Fibroblast of villous mesenchyme (primary cell): ENCODE measurements around the gene ACOXL. TPM values are rescaled to one million over a fixed set of nuclear protein-coding genes. Genes with fewer than 3 reads are reported as not detected.
A peak's percentile ranks its signal among the peaks of the same experiment; 100 is the strongest.

Source experiments
- DNase-seq: peaks from one replicate; pipeline ENCODE4 v3.0.0-alpha.2; 2010; ENCODE audit warnings: low read depth
- H3K4me3 ChIP-seq: 2 replicates; pipeline ENCODE4 v1.5.1; 2011; ENCODE audit warnings: low read depth, mild to moderate bottlenecking, low read length
- CTCF ChIP-seq: IDR thresholded peaks from 2 replicates; pipeline ENCODE4 v1.5.1; 2012; ENCODE audit warnings: low read depth, mild to moderate bottlenecking, low read length; ENCODE audit not compliant: insufficient read depth
- total RNA-seq: library from RNA; depleted of rRNA; stranded (reverse); fragments of >200 nt; gene quantifications from 2 replicates; pipeline ENCODE4 v1.2.3, GENCODE V29; 2012

The ACOXL gene
- total RNA-seq, 1 donor: not detected

- no peak for TF ChIP-seq CTCF
- DNase-seq: no peak
- H3K4me3 ChIP-seq: no peak overlapping the region
These were observed 78.0 kb downstream of the ACOXL start for GRCh38 chr2:110810404-110810803.

- DNase-seq: no peak
- no peak overlapping the region for H3K4me3 ChIP-seq
- no peak for TF ChIP-seq CTCF
These were observed 80.6 kb downstream of the ACOXL start for GRCh38 chr2:110812726-110813645.

GRCh38 chr2:110813896-110814295 is 81.5 kb downstream of the ACOXL start:
- no peak for DNase-seq
- no peak overlapping the region for H3K4me3 ChIP-seq
- TF ChIP-seq CTCF: no peak

- DNase-seq: no peak
- TF ChIP-seq CTCF: no peak
- no peak overlapping the region for H3K4me3 ChIP-seq
These were observed 83.6 kb downstream of the ACOXL start for GRCh38 chr2:110815938-110816337.

GRCh38 chr2:110816404-110817365 is 84.3 kb downstream of the ACOXL start:
- TF ChIP-seq CTCF: no peak
- DNase-seq: no peak
- H3K4me3 ChIP-seq: no peak overlapping the region

- no peak for DNase-seq
- H3K4me3 ChIP-seq: no peak overlapping the region
- peak; percentile 10 for TF ChIP-seq CTCF
These were observed 86.6 kb downstream of the ACOXL start for GRCh38 chr2:110818767-110819481.
